22Rv1 (cell line): ENCODE results near the gene TRAP1.

ENCODE experiments used
- CTCF ChIP-seq: fragments of 450-650 bp; IDR thresholded peaks from 2 replicates; pipeline ENCODE4 v1.5.1; 2017; ENCODE audit warnings: mild to moderate bottlenecking
- ZFX ChIP-seq: fragments of 450-650 bp; IDR thresholded peaks from 2 replicates; pipeline ENCODE4 v1.6.1; 2017; ENCODE audit warnings: antibody characterized with exemption, borderline replicate concordance

- TF ChIP-seq CTCF (no peak), ZFX (no peak)
These were observed 93.7 kb downstream of the TRAP1 start for GRCh38 chr16:3623642-3624041.
